Kidney (tissue), 14 donors: ENCODE results near the gene SUCNR1. TPM values are rescaled to one million over a fixed set of nuclear protein-coding genes. Genes with fewer than 3 reads are reported as not detected.

Experiments used
- DNase-seq, 5 donors: peaks; one replicate each; pipeline ENCODE4 v3.0.0-alpha.2; 2013 to 2020
- FAIRE-seq: peaks from 2 replicates; lab custom pipeline; 2012; peaks lifted over from hg19 to GRCh38; lab: Jason Lieb, UNC
- H3K27ac ChIP-seq, 2 donors: one replicate each; pipeline ENCODE4 v1.7.0; 2013; ENCODE audit warnings: low read depth in 2 of 2, low read length in 2 of 2, inconsistent platforms in 1 of 2
- H3K27me3 ChIP-seq: one replicate; pipeline ENCODE4 v1.7.1; 2013; ENCODE audit warnings: low read length, inconsistent platforms; ENCODE audit not compliant: control insufficient read depth, insufficient read depth
- H3K36me3 ChIP-seq, 3 donors: one replicate each; pipeline versions ENCODE4 v1.7.0 to v1.7.1; 2013; ENCODE audit warnings: low read length in 3 of 3, control low read depth in 1 of 3, inconsistent platforms in 1 of 3; ENCODE audit not compliant: insufficient read depth in 3 of 3, control insufficient read depth in 2 of 3
- H3K4me1 ChIP-seq, 3 donors: one replicate each; pipeline versions ENCODE4 v1.7.0 to v1.7.1; 2013; ENCODE audit warnings: low read length in 3 of 3, inconsistent platforms in 1 of 3, low read depth in 1 of 3; ENCODE audit not compliant: control insufficient read depth in 2 of 3, insufficient read depth in 2 of 3
- H3K4me3 ChIP-seq, 3 donors: one replicate each; pipeline versions ENCODE4 v1.7.0 to v1.8.1; 2013; ENCODE audit warnings: low read length in 3 of 3, control low read depth in 1 of 3, inconsistent platforms in 1 of 3
- H3K9ac ChIP-seq, 3 donors: one replicate each; pipeline versions ENCODE4 v1.7.0 to v1.7.1; 2013; ENCODE audit warnings: low read length in 3 of 3, control low read depth in 1 of 3, inconsistent platforms in 1 of 3
- H3K9me3 ChIP-seq, 3 donors: one replicate each; pipeline versions ENCODE4 v1.7.0 to v1.7.1; 2013; ENCODE audit warnings: low read length in 3 of 3, control low read depth in 1 of 3, inconsistent platforms in 1 of 3; ENCODE audit not compliant: control insufficient read depth in 2 of 3, insufficient read depth in 1 of 3
- CTCF ChIP-seq: IDR thresholded peaks from 3 replicates; pipeline ENCODE4 v1.5.1; 2012; ENCODE audit warnings: mild to moderate bottlenecking, moderate library complexity, borderline replicate concordance; ENCODE audit not compliant: insufficient read depth; ENCODE audit errors: extremely low read depth
- intact Hi-C: fragments of 100-400 bp; cut with DNase I; formaldehyde crosslinking; loops from one replicate; pipeline ENCODE4 v1.11.1; 2022
- polyA plus RNA-seq: library from polyadenylated mRNA; stranded (reverse); fragments of 350-450 nt; fragmentation: Illumina TruSeq; extraction: RNeasy Lipid Tissue Mini Kit (QIAGEN cat#74804); gene quantifications from one replicate; pipeline ENCODE4 v1.2.3, GENCODE V29; 2014; ENCODE audit warnings: low read depth, low replicate concordance; ENCODE audit not compliant: insufficient read depth
- total RNA-seq: library from RNA; stranded (reverse); fragmentation: NEBNext Ultra II Directional; extraction: Animal tissue kit (Norgen Biotek cat#: 25700); gene quantifications from one replicate; pipeline ENCODE4 v1.2.1, GENCODE V29; 2021
- donor health status: control.
- donor health status: control.
- donor health status: control.
- donor health status: control.
- donor health status: control.
- donor health status: DM: yes; HTN: yes; CAD: no.
- donor health status: Normal renal cell carcinoma (clear cell type).

The SUCNR1 gene
- total and polyA plus RNA-seq, 2 donors from 2014 or later = 7.3 to 16.3 TPM

- Histone ChIP-seq H3K4me1 (peaks cover 0 to 3% (median 2%) of the 10 kb centered on the region in 3 donors), H3K4me3 (no peak overlapping the region), H3K27me3 (no peaks in the 10 kb centered on the region), H3K27ac (no peak overlapping the region), H3K9me3 (no peaks in the 10 kb centered on the region), H3K9ac (no peak overlapping the region), H3K36me3 (no peaks in the 10 kb centered on the region)
- FAIRE-seq (no peak), DNase-seq (no peak)
- intact Hi-C loops = no loop called here
- TF ChIP-seq CTCF = no peak
These were observed 26.6 kb downstream of the SUCNR1 start for GRCh38 chr3:151899996-151900395.

- H3K27ac ChIP-seq = no peak overlapping the region
- no peak for FAIRE-seq
- no peaks in the 10 kb centered on the region for H3K27me3 ChIP-seq
- H3K9ac ChIP-seq = no peak overlapping the region
- no peaks in the 10 kb centered on the region for H3K36me3 ChIP-seq
- intact Hi-C loops = no loop called here
- H3K9me3 ChIP-seq = no peaks in the 10 kb centered on the region
- H3K4me1 ChIP-seq = peaks cover 0 to 3% (median 2%) of the 10 kb centered on the region in 3 donors
- no peak for DNase-seq
- no peak for TF ChIP-seq CTCF
- no peak overlapping the region for H3K4me3 ChIP-seq
These were observed 27.0 kb downstream of the SUCNR1 start for GRCh38 chr3:151900460-151900859.

GRCh38 chr3:151900884-151901643 lies 27.6 kb downstream of the SUCNR1 start:
- Histone ChIP-seq H3K9me3 (no peaks in the 10 kb centered on the region), H3K4me3 (no peak overlapping the region), H3K27ac (no peak overlapping the region), H3K9ac (no peak overlapping the region), H3K4me1 (peaks cover 0 to 3% (median 2%) of the 10 kb centered on the region in 3 donors), H3K27me3 (no peaks in the 10 kb centered on the region), H3K36me3 (no peaks in the 10 kb centered on the region)
- no peak for DNase-seq
- no peak for TF ChIP-seq CTCF
- intact Hi-C loops = no loop called here
- no peak for FAIRE-seq
